ENCODE data around the gene ANXA6. TPM values are rescaled to one million over a fixed set of nuclear protein-coding genes. Genes with fewer than 3 reads are reported as not detected.

Gene ANXA6
- total RNA-seq, 1 donor = 353 TPM

GRCh38 chr5:151132963-151133362 is 24.6 kb downstream of the ANXA6 start:
- Histone ChIP-seq H3K27me3 (ENCODE audit: insufficient read depth, low read length) (no peaks in the 10 kb centered on the region), H3K4me1 (ENCODE audit: insufficient read depth, low read length) (no peaks in the 10 kb centered on the region), H3K27ac (ENCODE audit: low read depth, low read length) (no peak overlapping the region), H3K79me2 (ENCODE audit: insufficient read depth, low read length) (no peaks in the 10 kb centered on the region), H2AFZ (ENCODE audit: low read length) (no peak overlapping the region), H3K9me3 (ENCODE audit: low read depth, low read length) (no peaks in the 10 kb centered on the region), H4K20me1 (ENCODE audit: insufficient read depth, low read length) (peaks cover 23% of the 10 kb centered on the region), H3K36me3 (ENCODE audit: insufficient read depth, low read length) (peaks cover 99% of the 10 kb centered on the region), H3K4me2 (ENCODE audit: insufficient read depth, low read length) (no peak overlapping the region), H3K4me3 (ENCODE audit: insufficient read depth, low read length) (no peak overlapping the region)
- DNase-seq (ENCODE audit: insufficient read length, low spot score, missing footprints) = no peak
- no peak for TF ChIP-seq CTCF (IDR thresholded peaks at IDR 0.05; ENCODE audit: extremely low read depth, low read depth, low read length)

GRCh38 chr5:151130922-151131891 is 26.4 kb downstream of the ANXA6 start:
- H3K4me1 ChIP-seq (ENCODE audit: insufficient read depth, low read length) = no peaks in the 10 kb centered on the region
- DNase-seq (ENCODE audit: insufficient read length, low spot score, missing footprints) = no peak
- peaks cover 28% of the 10 kb centered on the region for H4K20me1 ChIP-seq (ENCODE audit: insufficient read depth, low read length)
- no peaks in the 10 kb centered on the region for H3K9me3 ChIP-seq (ENCODE audit: low read depth, low read length)
- H3K27ac ChIP-seq (ENCODE audit: low read depth, low read length) = no peak overlapping the region
- H3K4me2 ChIP-seq (ENCODE audit: insufficient read depth, low read length) = no peak overlapping the region
- no peak overlapping the region for H2AFZ ChIP-seq (ENCODE audit: low read length)
- no peak for TF ChIP-seq CTCF (IDR thresholded peaks at IDR 0.05; ENCODE audit: extremely low read depth, low read depth, low read length)
- H3K79me2 ChIP-seq (ENCODE audit: insufficient read depth, low read length) = no peaks in the 10 kb centered on the region
- no peak overlapping the region for H3K4me3 ChIP-seq (ENCODE audit: insufficient read depth, low read length)
- peaks cover 94% of the 10 kb centered on the region for H3K36me3 ChIP-seq (ENCODE audit: insufficient read depth, low read length)
- H3K27me3 ChIP-seq (ENCODE audit: insufficient read depth, low read length) = no peaks in the 10 kb centered on the region

DNA sequence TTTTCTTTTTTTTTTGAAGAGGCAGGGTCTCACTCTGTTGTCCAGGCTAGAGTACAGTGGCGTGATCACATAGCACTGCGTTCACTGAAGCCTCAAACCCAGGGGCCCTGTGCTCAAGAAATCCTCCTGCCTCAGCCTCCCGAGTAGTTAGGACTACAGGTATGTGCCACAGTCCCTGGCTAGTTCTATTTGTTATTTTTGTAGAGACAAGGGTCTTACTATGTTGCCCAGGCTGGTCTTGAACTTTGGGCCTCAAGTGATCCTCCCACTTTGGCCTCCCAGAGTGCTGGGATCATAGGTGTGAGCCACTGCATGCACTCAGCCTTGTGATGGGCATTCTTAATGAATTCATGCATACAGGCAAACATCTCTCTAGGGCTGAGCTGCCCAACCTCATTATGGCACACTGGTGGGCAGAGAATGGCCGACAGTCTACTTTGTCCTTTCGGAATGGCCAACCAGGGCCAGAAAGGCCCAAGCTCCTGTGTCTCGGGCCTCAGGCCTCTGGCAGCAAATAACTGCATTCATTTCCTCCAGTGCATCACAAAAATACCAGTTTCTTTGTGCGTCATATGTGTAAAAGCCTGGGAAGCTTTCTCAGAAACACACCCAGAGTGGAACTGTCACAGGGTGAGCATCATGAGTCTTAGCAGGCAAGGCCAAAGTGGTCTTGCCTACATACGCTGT is 27.2 kb downstream of the ANXA6 start:
- no peak overlapping the region for H3K27ac ChIP-seq (ENCODE audit: low read depth, low read length)
- H3K79me2 ChIP-seq (ENCODE audit: insufficient read depth, low read length) = peaks cover 3% of the 10 kb centered on the region
- no peaks in the 10 kb centered on the region for H3K9me3 ChIP-seq (ENCODE audit: low read depth, low read length)
- no peaks in the 10 kb centered on the region for H3K4me1 ChIP-seq (ENCODE audit: insufficient read depth, low read length)
- H4K20me1 ChIP-seq (ENCODE audit: insufficient read depth, low read length) = peaks cover 36% of the 10 kb centered on the region
- H3K27me3 ChIP-seq (ENCODE audit: insufficient read depth, low read length) = no peaks in the 10 kb centered on the region
- TF ChIP-seq CTCF (IDR thresholded peaks at IDR 0.05; ENCODE audit: extremely low read depth, low read depth, low read length) = no peak
- H3K4me3 ChIP-seq (ENCODE audit: insufficient read depth, low read length) = no peak overlapping the region
- no peak for DNase-seq (ENCODE audit: insufficient read length, low spot score, missing footprints)
- H2AFZ ChIP-seq (ENCODE audit: low read length) = no peak overlapping the region
- peaks cover 92% of the 10 kb centered on the region for H3K36me3 ChIP-seq (ENCODE audit: insufficient read depth, low read length)
- no peak overlapping the region for H3K4me2 ChIP-seq (ENCODE audit: insufficient read depth, low read length)

DNA sequence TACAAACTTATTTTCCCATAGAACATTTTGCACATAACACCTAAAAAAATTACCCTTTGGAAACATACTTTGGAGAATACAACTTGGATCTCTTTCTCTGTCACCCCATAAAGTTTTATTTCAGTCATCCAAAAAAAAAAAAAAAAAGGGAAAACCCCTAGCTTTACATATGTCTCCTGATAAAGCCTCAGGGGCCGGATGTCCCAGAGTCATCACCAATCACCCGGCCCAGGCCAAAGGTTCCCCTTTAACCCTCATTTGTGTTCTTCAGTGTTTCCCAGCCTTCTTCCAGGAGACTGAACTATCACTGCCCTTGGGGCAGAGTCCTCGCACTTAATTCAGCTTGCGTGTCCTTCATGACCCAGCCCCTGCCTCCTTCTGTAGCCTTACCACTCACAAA is 28.8 kb downstream of the ANXA6 start:
- Histone ChIP-seq H3K79me2 (ENCODE audit: insufficient read depth, low read length) (peaks cover 3% of the 10 kb centered on the region), H3K27me3 (ENCODE audit: insufficient read depth, low read length) (no peaks in the 10 kb centered on the region), H3K27ac (ENCODE audit: low read depth, low read length) (no peak overlapping the region), H2AFZ (ENCODE audit: low read length) (no peak overlapping the region), H3K4me1 (ENCODE audit: insufficient read depth, low read length) (peaks cover 3% of the 10 kb centered on the region), H3K36me3 (ENCODE audit: insufficient read depth, low read length) (peaks cover 92% of the 10 kb centered on the region), H3K4me3 (ENCODE audit: insufficient read depth, low read length) (no peak overlapping the region), H3K9me3 (ENCODE audit: low read depth, low read length) (no peaks in the 10 kb centered on the region), H4K20me1 (ENCODE audit: insufficient read depth, low read length) (peaks cover 38% of the 10 kb centered on the region), H3K4me2 (ENCODE audit: insufficient read depth, low read length) (no peak overlapping the region)
- no peak for TF ChIP-seq CTCF (IDR thresholded peaks at IDR 0.05; ENCODE audit: extremely low read depth, low read depth, low read length)
- DNase-seq (ENCODE audit: insufficient read length, low spot score, missing footprints) = no peak
